Skeletal muscle tissue (tissue), 4 donors: ENCODE data around the gene GRID1. TPM values are rescaled to one million over a fixed set of nuclear protein-coding genes. Genes with fewer than 3 reads are reported as not detected.
"Not testable (repeated sequence)": the region's sequence is repeated elsewhere in the genome, so short reads cannot be mapped to it uniquely, and the experiment has no call there.

Source experiments
- H3K27ac ChIP-seq: one replicate; pipeline ENCODE4 v1.7.0; 2013; ENCODE audit warnings: mild to moderate bottlenecking, low read depth, low read length, inconsistent platforms
- H3K27me3 ChIP-seq, 3 donors: one replicate each; pipeline ENCODE4 v1.7.0; 2013; ENCODE audit warnings: low read length in 3 of 3; ENCODE audit not compliant: control insufficient read depth in 3 of 3, insufficient read depth in 3 of 3
- H3K36me3 ChIP-seq, 3 donors: one replicate each; pipeline ENCODE4 v1.7.0; 2013; ENCODE audit warnings: low read length in 3 of 3; ENCODE audit not compliant: control insufficient read depth in 3 of 3, insufficient read depth in 3 of 3
- H3K4me1 ChIP-seq, 3 donors: one replicate each; pipeline ENCODE4 v1.7.0; 2013; ENCODE audit warnings: low read length in 3 of 3, mild to moderate bottlenecking in 3 of 3; ENCODE audit not compliant: control insufficient read depth in 3 of 3, insufficient read depth in 3 of 3
- H3K4me3 ChIP-seq, 3 donors: one replicate each; pipeline ENCODE4 v1.7.0; 2013; ENCODE audit warnings: low read length in 3 of 3
- H3K9ac ChIP-seq, 3 donors: one replicate each; pipeline ENCODE4 v1.7.0; 2013; ENCODE audit warnings: low read length in 3 of 3, mild to moderate bottlenecking in 3 of 3, moderate library complexity in 2 of 3, low read depth in 1 of 3
- H3K9me3 ChIP-seq, 3 donors: one replicate each; pipeline ENCODE4 v1.7.0; 2013; ENCODE audit warnings: low read length in 3 of 3; ENCODE audit not compliant: control insufficient read depth in 3 of 3
- total RNA-seq: library from RNA; depleted of rRNA; stranded (reverse); fragments of >200 nt; gene quantifications from one replicate; pipeline ENCODE4 v1.2.3, GENCODE V29; 2014
- donor health status: Osteomylitis.

The GRID1 gene
- total RNA-seq, 1 donor from 2014 or later, result 2.1 TPM

GRCh38 chr10:85946713-85947326 lies 419.8 kb downstream of the GRID1 start:
- Histone ChIP-seq H3K9me3 (no peaks in the 10 kb centered on the region), H3K36me3 (no peaks in the 10 kb centered on the region), H3K27me3 (no peaks in the 10 kb centered on the region), H3K9ac (no peak overlapping the region), H3K4me1 (no peaks in the 10 kb centered on the region), H3K4me3 (no peak overlapping the region), H3K27ac (no peak overlapping the region)

GRCh38 chr10:85936161-85936560 lies 430.4 kb downstream of the GRID1 start:
- Histone ChIP-seq H3K27ac (no peak overlapping the region), H3K36me3 (no peaks in the 10 kb centered on the region), H3K27me3 (no peaks in the 10 kb centered on the region)

GRCh38 chr10:85934586-85934985 lies 432.0 kb downstream of the GRID1 start:
- Histone ChIP-seq H3K36me3 (no peaks in the 10 kb centered on the region), H3K9me3 (peaks cover 0 to 3% (median 0%) of the 10 kb centered on the region in 3 donors), H3K4me1 (peaks cover 4 to 6% (median 6%) of the 10 kb centered on the region in 3 donors)

More at GRCh38 chr10:85936161-85936560, 430.4 kb downstream of the GRID1 start:
- Histone ChIP-seq H3K9me3 (peaks cover 0 to 3% (median 0%) of the 10 kb centered on the region in 3 donors), H3K4me1 (peaks cover 0 to 4% (median 0%) of the 10 kb centered on the region in 3 donors), H3K9ac (no peak overlapping the region), H3K4me3 (no peak overlapping the region)

GRCh38 chr10:85929993-85930392 lies 436.6 kb downstream of the GRID1 start:
- H3K9me3 ChIP-seq, H3K27ac ChIP-seq, H3K36me3 ChIP-seq, H3K4me3 ChIP-seq, H3K27me3 ChIP-seq, H3K9ac ChIP-seq: not testable (repeated sequence)
- peaks cover 4 to 25% (median 23%) of the 10 kb centered on the region in 3 donors for H3K4me1 ChIP-seq

More at GRCh38 chr10:85934586-85934985, 432.0 kb downstream of the GRID1 start:
- Histone ChIP-seq H3K9ac (no peak overlapping the region), H3K27me3 (no peaks in the 10 kb centered on the region), H3K4me3 (no peak overlapping the region), H3K27ac (no peak overlapping the region)

- peaks cover 0 to 26% (median 25%) of the 10 kb centered on the region in 3 donors for H3K4me1 ChIP-seq
- H3K9me3 ChIP-seq, result no peaks in the 10 kb centered on the region
- no peak overlapping the region for H3K4me3 ChIP-seq
- no peak overlapping the region for H3K9ac ChIP-seq
- no peaks in the 10 kb centered on the region for H3K36me3 ChIP-seq
- no peak overlapping the region for H3K27ac ChIP-seq
- no peaks in the 10 kb centered on the region for H3K27me3 ChIP-seq
Measured at GRCh38 chr10:85927952-85928665, 438.5 kb downstream of the GRID1 start.

GRCh38 chr10:85926986-85927385 lies 439.6 kb downstream of the GRID1 start:
- no peaks in the 10 kb centered on the region for H3K27me3 ChIP-seq
- H3K9ac ChIP-seq, result no peak overlapping the region
- H3K4me1 ChIP-seq, result peaks cover 0 to 26% (median 25%) of the 10 kb centered on the region in 3 donors
- no peaks in the 10 kb centered on the region for H3K36me3 ChIP-seq
- H3K27ac ChIP-seq, result no peak overlapping the region
- no peaks in the 10 kb centered on the region for H3K9me3 ChIP-seq
- H3K4me3 ChIP-seq, result no peak overlapping the region

- peaks cover 0 to 26% (median 25%) of the 10 kb centered on the region in 3 donors for H3K4me1 ChIP-seq
- H3K4me3 ChIP-seq, result no peak overlapping the region
- H3K9me3 ChIP-seq, result no peaks in the 10 kb centered on the region
- no peak overlapping the region for H3K27ac ChIP-seq
- no peaks in the 10 kb centered on the region for H3K36me3 ChIP-seq
- no peaks in the 10 kb centered on the region for H3K27me3 ChIP-seq
- H3K9ac ChIP-seq, result no peak overlapping the region
Measured at GRCh38 chr10:85926136-85926535, 440.5 kb downstream of the GRID1 start.

- Histone ChIP-seq H3K27me3 (no peaks in the 10 kb centered on the region), H3K9ac (no peak overlapping the region), H3K27ac (no peak overlapping the region), H3K36me3 (no peaks in the 10 kb centered on the region), H3K4me3 (no peak overlapping the region), H3K4me1 (peaks cover 0 to 25% (median 22%) of the 10 kb centered on the region in 3 donors), H3K9me3 (no peaks in the 10 kb centered on the region)
Measured at GRCh38 chr10:85925201-85925750, 441.3 kb downstream of the GRID1 start.

GRCh38 chr10:85924382-85925102 lies 442.1 kb downstream of the GRID1 start:
- Histone ChIP-seq H3K36me3 (no peaks in the 10 kb centered on the region), H3K9me3 (no peaks in the 10 kb centered on the region), H3K4me1 (peaks cover 0 to 26% (median 22%) of the 10 kb centered on the region in 3 donors), H3K4me3 (no peak overlapping the region), H3K27me3 (no peaks in the 10 kb centered on the region), H3K9ac (no peak overlapping the region), H3K27ac (no peak overlapping the region)
